ENCODE measurements around the gene FAXC.
"Not testable (repeated sequence)": the region's sequence is repeated elsewhere in the genome, so short reads cannot be mapped to it uniquely, and the experiment has no call there.

The FAXC gene

GRCh38 chr6:99276747-99277146 is 72.7 kb downstream of the FAXC start:
- DNase-seq = no peak

DNA sequence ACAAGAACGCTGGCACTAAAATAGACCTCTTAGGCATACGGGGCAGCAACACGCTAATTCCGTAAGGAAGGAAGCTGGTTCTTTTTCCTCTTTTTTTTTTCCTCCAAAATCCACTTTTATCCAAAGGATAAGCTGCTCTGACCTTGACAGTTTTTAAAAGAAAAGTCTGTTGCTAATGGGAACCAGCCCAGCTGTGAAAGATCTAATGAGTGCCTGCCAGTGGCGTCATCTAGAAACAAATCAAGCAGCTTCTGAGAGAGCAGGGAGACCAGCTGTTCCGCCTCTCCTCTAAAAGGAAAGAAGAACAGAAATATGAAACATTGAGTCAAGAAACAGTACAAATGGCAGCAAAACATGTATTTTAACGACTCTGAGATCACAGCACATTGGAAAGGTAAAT is 78.6 kb downstream of the FAXC start:
- DNase-seq = no peak

- DNase-seq = no peak
Observed at GRCh38 chr6:99270030-99270429, 79.4 kb downstream of the FAXC start.

GRCh38 chr6:99269207-99269606 is 80.3 kb downstream of the FAXC start:
- no peak for DNase-seq

GRCh38 chr6:99266996-99267395 is 82.5 kb downstream of the FAXC start:
- not testable (repeated sequence) for DNase-seq

GRCh38 chr6:99265447-99265846 is 84.0 kb downstream of the FAXC start:
- not testable (repeated sequence) for DNase-seq

- DNase-seq = no peak
Observed at GRCh38 chr6:99254616-99255550, 94.6 kb downstream of the FAXC start.

DNA sequence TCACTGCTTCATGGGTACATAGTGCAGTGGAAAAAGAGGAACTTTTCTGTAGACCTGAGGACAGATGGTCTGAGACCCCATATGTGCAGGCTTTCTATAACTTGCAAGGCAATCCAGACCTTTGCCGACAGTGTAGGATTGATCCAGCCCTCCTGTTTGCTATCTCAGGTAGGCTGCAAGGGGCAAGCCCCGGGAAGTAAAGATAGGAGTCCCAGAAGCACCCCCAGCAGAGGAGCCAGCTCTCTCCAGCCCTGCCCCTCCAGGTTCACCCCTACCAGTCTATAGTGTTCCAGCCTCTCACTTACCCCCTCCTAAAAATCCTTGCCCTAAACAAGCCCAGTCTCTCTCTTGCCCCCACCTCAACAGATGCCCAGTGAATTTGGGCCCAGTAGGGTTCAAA is 96.2 kb downstream of the FAXC start:
- no peak for DNase-seq

DNA sequence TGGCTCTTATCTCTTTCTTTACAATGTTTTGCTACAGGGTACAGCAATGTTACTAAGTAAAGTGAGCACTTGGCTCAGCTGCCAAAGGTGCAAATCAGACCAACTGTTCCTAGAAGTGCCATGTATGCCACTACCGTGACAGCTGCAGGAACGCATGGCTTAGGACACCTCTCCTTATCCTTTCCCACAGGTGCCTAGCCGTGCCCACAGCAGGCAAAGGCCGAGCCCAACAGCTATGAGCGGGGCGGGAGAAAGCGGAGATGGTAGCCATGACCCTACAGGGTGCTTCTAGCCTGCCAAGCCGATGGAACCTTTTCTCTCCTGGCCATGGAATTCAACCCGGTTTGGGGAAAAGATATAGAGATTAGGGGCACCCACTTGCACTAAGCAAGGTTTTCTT is 97.1 kb downstream of the FAXC start:
- DNase-seq = no peak

DNA sequence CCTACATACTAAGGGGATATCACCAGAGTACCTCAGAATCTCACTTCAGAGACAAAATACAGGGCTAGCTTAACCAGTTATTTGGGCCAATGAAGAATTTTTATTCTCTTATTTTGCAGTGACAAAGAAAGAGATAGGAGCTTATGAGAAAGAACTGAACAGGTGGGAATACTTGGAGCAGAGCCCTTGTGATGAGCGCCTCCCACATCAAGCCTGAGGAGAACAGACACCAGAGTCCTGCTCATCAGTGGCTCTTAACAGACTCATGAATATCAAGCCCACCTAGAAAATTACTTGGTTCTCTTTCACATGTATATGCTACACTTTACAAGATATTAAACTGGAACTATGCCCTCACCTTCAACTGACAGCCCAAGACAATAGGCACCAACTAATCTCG is 99.0 kb downstream of the FAXC start:
- no peak for DNase-seq

DNA sequence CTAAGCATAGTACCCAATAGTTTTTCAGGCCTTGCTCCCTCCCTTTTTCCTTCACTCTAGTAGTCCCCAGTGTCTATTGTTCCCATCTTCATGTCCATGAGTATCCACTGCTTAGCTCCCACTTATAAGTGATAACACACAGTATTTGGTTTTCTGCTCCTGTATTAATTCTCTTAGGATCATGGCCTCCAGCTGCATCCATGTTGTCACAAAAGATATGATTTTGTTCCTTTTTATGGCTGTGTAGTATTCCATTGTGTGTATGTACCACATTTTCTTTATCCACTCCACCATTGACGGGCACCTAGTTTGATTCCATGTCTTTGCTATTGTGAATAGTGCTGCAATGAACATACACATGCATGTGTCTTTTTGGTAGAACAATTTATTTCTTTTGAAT is 102.9 kb downstream of the FAXC start:
- no peak for DNase-seq

DNA sequence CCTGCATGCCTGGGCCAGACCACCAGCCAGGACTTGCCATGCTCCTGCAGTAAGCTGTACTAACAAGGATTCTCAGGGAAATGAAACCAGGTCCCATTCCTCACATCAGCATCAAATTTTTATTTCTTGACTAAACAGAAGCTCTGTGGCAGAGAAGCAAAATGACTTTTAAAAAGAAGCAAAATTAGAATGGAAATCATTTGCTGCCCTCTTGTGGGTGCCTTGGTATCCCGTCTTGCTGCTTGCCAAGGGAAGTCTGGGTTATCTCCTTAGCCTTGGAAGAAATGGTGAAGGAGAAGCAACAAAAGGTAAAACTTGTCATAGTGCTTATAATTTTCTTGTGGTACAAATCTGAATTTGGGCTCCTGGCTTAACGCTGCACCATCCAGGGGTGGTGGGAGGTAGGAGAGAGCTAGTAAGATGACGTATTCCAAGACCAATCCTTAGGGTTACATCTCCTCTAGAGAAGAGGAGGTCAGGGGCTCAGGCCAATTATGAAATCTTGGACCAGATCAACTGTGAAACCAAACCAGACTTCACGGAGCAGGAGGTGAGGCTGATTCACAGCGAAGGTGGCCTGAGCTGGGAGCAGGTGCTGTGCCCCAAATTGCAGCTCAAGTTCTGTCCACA is 107.5 kb downstream of the FAXC start:
- DNase-seq = no peak

- DNase-seq = no peak
Observed at GRCh38 chr6:99236010-99236409, 113.5 kb downstream of the FAXC start.

GRCh38 chr6:99233219-99233618 is 116.3 kb downstream of the FAXC start:
- no peak for DNase-seq

DNA sequence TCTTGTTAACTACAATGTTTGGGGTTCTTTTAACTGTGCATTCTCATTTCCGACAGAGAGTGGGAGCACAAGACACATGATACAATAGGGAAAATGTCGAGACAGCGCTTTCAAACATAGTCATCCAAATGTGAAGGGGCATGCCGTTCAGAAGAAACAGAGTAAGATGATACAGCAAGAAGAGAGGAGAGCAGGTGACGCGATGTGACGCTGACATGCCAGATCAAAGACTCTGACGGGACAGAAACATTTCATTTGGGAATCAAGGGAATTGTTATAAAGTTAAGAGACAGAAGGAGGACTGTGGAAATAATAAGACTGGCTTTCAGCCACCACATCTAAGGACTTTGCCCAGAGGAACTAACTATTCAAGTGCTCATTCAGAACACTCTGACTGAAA is 117.4 kb downstream of the FAXC start:
- no peak for DNase-seq

- DNase-seq = no peak
Observed at GRCh38 chr6:99225172-99225571, 124.3 kb downstream of the FAXC start.

Data from bone marrow (tissue), 2 donors.